Glutamatergic neuron (in vitro differentiated cells): ENCODE measurements around the gene ATP8A2. TPM values are rescaled to one million over a fixed set of nuclear protein-coding genes. Genes with fewer than 3 reads are reported as not detected.

Experiments used
- DNase-seq: peaks from one replicate; pipeline ENCODE4 v3.0.0; 2022
- H3K27ac Mint-ChIP-seq: one replicate; pipeline ENCODE4 v1.8.0; 2020; ENCODE audit warnings: mild to moderate bottlenecking, mixed read lengths, inconsistent platforms; ENCODE audit not compliant: unreplicated experiment
- H3K27me3 Mint-ChIP-seq: one replicate; pipeline ENCODE4 v1.8.0; 2020; ENCODE audit warnings: mild to moderate bottlenecking, moderate library complexity, mixed read lengths, inconsistent platforms; ENCODE audit not compliant: unreplicated experiment
- H3K36me3 Mint-ChIP-seq: one replicate; pipeline ENCODE4 v1.8.0; 2020; ENCODE audit warnings: mild to moderate bottlenecking, mixed read lengths, inconsistent platforms; ENCODE audit not compliant: unreplicated experiment
- H3K4me1 Mint-ChIP-seq: one replicate; pipeline ENCODE4 v1.8.0; 2020; ENCODE audit warnings: mild to moderate bottlenecking, low read depth, mixed read lengths, inconsistent platforms; ENCODE audit not compliant: unreplicated experiment
- H3K4me3 Mint-ChIP-seq: one replicate; pipeline ENCODE4 v1.8.0; 2020; ENCODE audit warnings: mild to moderate bottlenecking, mixed read lengths, inconsistent platforms; ENCODE audit not compliant: unreplicated experiment
- H3K9me3 Mint-ChIP-seq: one replicate; pipeline ENCODE4 v1.8.0; 2020; ENCODE audit warnings: mild to moderate bottlenecking, moderate library complexity, mixed read lengths, inconsistent platforms; ENCODE audit not compliant: unreplicated experiment
- total RNA-seq: library from RNA; stranded (reverse); fragmentation: NEBNext Ultra II Directional; extraction: Animal tissue kit (Norgen Biotek cat#: 25700); gene quantifications from one replicate; pipeline ENCODE4 v1.2.1, GENCODE V29; 2021; ENCODE audit not compliant: unreplicated experiment
- TF ChIP-seq, protein P1 (sequence below): fragments of 200-600 bp; sonication (generic); IDR thresholded peaks from one replicate; pipeline ENCODE4 v1.5.0; 2021; ENCODE audit not compliant: partially characterized antibody, unreplicated experiment

The ATP8A2 gene
- total RNA-seq, 1 donor from 2014 or later: 70.1 TPM

DNA sequence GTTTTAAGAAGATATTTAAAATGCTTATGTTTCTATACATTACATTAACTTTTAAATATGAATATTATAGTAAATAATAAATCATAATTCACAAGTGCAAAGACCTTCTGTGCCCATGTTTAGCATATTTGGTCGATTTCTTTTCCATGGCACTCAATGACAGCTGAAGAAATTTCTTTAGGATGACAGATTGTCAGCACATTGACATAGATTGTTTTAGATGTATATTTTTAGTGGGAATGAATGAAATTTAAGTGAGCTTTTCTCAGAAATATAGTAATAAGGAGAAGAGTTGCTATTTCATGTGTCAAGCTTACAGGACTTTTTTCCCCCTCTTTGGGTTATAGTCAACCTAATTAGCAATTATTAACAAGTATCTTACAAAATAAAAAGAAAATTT lies 423.5 kb downstream of the ATP8A2 start:
- Mint-ChIP-seq H3K27ac (no peak overlapping the region), H3K4me3 (no peak overlapping the region), H3K4me1 (peaks cover 3% of the 10 kb centered on the region), H3K36me3 (no peaks in the 10 kb centered on the region), H3K9me3 (no peaks in the 10 kb centered on the region), H3K27me3 (no peaks in the 10 kb centered on the region)
- DNase-seq: no peak
- TF ChIP-seq, protein P1, sequence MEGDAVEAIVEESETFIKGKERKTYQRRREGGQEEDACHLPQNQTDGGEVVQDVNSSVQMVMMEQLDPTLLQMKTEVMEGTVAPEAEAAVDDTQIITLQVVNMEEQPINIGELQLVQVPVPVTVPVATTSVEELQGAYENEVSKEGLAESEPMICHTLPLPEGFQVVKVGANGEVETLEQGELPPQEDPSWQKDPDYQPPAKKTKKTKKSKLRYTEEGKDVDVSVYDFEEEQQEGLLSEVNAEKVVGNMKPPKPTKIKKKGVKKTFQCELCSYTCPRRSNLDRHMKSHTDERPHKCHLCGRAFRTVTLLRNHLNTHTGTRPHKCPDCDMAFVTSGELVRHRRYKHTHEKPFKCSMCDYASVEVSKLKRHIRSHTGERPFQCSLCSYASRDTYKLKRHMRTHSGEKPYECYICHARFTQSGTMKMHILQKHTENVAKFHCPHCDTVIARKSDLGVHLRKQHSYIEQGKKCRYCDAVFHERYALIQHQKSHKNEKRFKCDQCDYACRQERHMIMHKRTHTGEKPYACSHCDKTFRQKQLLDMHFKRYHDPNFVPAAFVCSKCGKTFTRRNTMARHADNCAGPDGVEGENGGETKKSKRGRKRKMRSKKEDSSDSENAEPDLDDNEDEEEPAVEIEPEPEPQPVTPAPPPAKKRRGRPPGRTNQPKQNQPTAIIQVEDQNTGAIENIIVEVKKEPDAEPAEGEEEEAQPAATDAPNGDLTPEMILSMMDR: no peak

DNA sequence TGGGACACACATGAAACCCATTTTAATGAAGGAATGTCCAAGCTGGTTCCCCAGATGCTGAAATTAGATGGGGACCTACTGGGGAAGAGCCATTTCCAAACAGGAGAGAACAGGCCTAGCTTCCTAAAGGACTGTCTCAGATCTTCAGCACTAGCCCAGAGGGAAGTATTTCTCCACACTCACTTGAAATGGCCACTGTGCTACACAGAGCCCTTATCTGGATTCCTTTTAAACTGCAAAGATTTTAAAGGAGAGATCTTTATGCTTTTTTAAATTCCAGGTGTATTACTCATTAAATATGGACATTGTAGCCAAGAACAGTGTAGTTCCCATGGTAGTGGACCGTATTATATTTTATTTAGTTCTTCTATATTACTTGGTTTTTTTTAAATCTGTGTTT lies 424.7 kb downstream of the ATP8A2 start:
- Mint-ChIP-seq H3K9me3 (no peaks in the 10 kb centered on the region), H3K36me3 (no peaks in the 10 kb centered on the region), H3K27ac (no peak overlapping the region), H3K27me3 (no peaks in the 10 kb centered on the region), H3K4me3 (no peak overlapping the region), H3K4me1 (peaks cover 3% of the 10 kb centered on the region)
- TF ChIP-seq, protein P1: no peak
- no peak for DNase-seq

DNA sequence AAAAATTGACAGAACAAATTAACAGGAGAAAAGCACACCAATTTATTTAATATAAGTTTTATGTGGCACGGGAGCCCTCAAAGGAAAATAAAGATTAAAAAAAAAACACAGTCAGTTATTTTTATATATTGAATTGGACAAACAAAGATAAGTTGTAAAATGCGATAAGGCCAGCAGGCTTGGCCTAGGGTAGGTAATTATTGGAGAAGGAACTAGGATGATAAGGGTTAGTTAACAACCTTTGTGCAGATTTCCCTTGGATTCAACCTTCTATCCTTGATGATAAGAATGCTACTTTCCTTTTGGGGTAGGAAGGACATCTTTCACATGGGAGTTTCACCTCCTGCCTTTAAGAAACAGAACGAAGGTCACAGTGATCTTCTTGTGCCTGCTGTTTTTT lies 427.2 kb downstream of the ATP8A2 start:
- DNase-seq: no peak
- TF ChIP-seq, protein P1: no peak
- no peak overlapping the region for H3K27ac Mint-ChIP-seq
- peaks cover 3% of the 10 kb centered on the region for H3K4me1 Mint-ChIP-seq
- no peaks in the 10 kb centered on the region for H3K36me3 Mint-ChIP-seq
- no peaks in the 10 kb centered on the region for H3K27me3 Mint-ChIP-seq
- H3K9me3 Mint-ChIP-seq: no peaks in the 10 kb centered on the region
- H3K4me3 Mint-ChIP-seq: no peak overlapping the region

DNA sequence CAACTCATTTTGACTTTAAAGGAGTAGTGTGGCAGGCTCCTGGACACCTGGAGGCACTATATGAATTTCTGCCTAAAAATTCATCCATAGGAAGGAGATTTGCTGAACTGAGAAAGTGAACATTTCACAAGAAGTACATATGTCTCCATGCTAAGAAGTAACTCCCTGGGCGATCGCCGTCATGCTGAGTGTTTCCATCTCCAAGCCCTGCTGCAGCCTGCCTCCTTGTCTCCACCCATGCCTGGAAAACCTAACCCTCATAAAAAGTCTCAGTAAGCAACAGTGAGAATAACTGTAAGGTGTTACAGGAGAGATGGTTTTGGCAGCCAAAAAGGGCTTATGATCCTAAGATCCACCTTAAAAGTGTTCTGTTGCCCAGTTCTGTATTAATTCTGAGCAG lies 428.7 kb downstream of the ATP8A2 start:
- no peaks in the 10 kb centered on the region for H3K36me3 Mint-ChIP-seq
- no peak for DNase-seq
- H3K4me3 Mint-ChIP-seq: no peak overlapping the region
- H3K9me3 Mint-ChIP-seq: no peaks in the 10 kb centered on the region
- no peaks in the 10 kb centered on the region for H3K27me3 Mint-ChIP-seq
- peaks cover 3% of the 10 kb centered on the region for H3K4me1 Mint-ChIP-seq
- H3K27ac Mint-ChIP-seq: no peak overlapping the region
- TF ChIP-seq, protein P1: no peak

DNA sequence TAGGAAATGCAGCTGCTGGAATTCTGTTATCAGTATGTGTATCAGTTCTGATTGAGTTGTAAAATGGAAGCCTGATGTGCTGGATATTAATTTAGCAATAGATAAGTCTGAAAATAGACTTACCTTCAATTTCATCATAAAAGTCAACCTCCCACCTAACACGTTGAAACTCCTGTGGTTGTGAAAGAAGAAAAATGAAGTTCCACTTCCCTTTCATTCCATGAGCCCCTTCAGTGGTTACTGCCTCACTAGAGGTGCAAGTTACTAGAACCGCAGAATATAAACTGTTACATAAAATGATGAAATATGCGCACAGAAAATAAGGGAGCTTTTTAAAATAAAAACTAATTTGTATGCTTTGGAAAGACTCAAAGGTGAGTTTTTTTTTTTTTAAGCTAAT lies 430.8 kb downstream of the ATP8A2 start:
- no peaks in the 10 kb centered on the region for H3K27me3 Mint-ChIP-seq
- TF ChIP-seq, protein P1: no peak
- H3K4me1 Mint-ChIP-seq: peaks cover 3% of the 10 kb centered on the region
- H3K27ac Mint-ChIP-seq: no peak overlapping the region
- H3K36me3 Mint-ChIP-seq: no peaks in the 10 kb centered on the region
- no peak for DNase-seq
- H3K9me3 Mint-ChIP-seq: no peaks in the 10 kb centered on the region
- no peak overlapping the region for H3K4me3 Mint-ChIP-seq
